HG02642 (cell line): ENCODE data around the gene BTBD17.
"Not testable (repeated sequence)": the region's sequence is repeated elsewhere in the genome, so short reads cannot be mapped to it uniquely, and the experiment has no call there.

ENCODE experiments used
- ATAC-seq: cut with Tn5 transposase; IDR thresholded peaks from one replicate; pipeline ENCODE4 v1.9.1; 2021; ENCODE audit warnings: mild to moderate bottlenecking; ENCODE audit not compliant: unreplicated experiment, poor library complexity

BTBD17 gene

GRCh38 chr17:74361230-74362068, at the start of gene BTBD17:
Gene BTBD17 (minus strand): TSS chr17:74361868. CDS start chr17:74361819, 49 bp downstream.
- no peak for ATAC-seq

GRCh38 chr17:74410001-74410443, 48.4 kb upstream of the BTBD17 start:
- ATAC-seq: no peak

- no peak for ATAC-seq
These were observed 47.1 kb upstream of the BTBD17 start for GRCh38 chr17:74408815-74409214.

GRCh38 chr17:74408262-74408661, 46.6 kb upstream of the BTBD17 start:
- ATAC-seq: no peak

GRCh38 chr17:74407384-74407783, 45.7 kb upstream of the BTBD17 start:
- no peak for ATAC-seq

- ATAC-seq: not testable (repeated sequence)
These were observed 43.6 kb upstream of the BTBD17 start for GRCh38 chr17:74405311-74405710.

- ATAC-seq: no peak
These were observed 43.1 kb upstream of the BTBD17 start for GRCh38 chr17:74404789-74405188.

- ATAC-seq: no peak
These were observed 42.5 kb upstream of the BTBD17 start for GRCh38 chr17:74404218-74404617.

- ATAC-seq: no peak
These were observed 42.0 kb upstream of the BTBD17 start for GRCh38 chr17:74403512-74404137.

GRCh38 chr17:74402048-74402447, 40.4 kb upstream of the BTBD17 start:
- ATAC-seq: no peak

GRCh38 chr17:74396567-74396966, 34.9 kb upstream of the BTBD17 start:
- ATAC-seq: no peak

GRCh38 chr17:74394977-74395376, 33.3 kb upstream of the BTBD17 start:
- no peak for ATAC-seq

GRCh38 chr17:74394275-74394950, 32.7 kb upstream of the BTBD17 start:
- ATAC-seq: no peak

GRCh38 chr17:74393346-74393942, 31.8 kb upstream of the BTBD17 start:
- ATAC-seq: no peak

- ATAC-seq: no peak
These were observed 31.2 kb upstream of the BTBD17 start for GRCh38 chr17:74392848-74393247.

- ATAC-seq: no peak
These were observed 30.1 kb upstream of the BTBD17 start for GRCh38 chr17:74391771-74392170.

- no peak for ATAC-seq
These were observed 29.3 kb upstream of the BTBD17 start for GRCh38 chr17:74390680-74391653.

GRCh38 chr17:74389937-74390679, 28.4 kb upstream of the BTBD17 start:
- ATAC-seq: no peak
